GM18499 (cell line): Measurements from ENCODE around the gene PAWR.
A peak's percentile ranks its signal among the peaks of the same experiment; 100 is the strongest.

Experiments used
- ATAC-seq: cut with Tn5 transposase; IDR thresholded peaks from one replicate; pipeline ENCODE4 v1.9.1; 2021; ENCODE audit warnings: moderate number of reproducible peaks; ENCODE audit not compliant: insufficient read depth, unreplicated experiment

Gene PAWR, protein sequence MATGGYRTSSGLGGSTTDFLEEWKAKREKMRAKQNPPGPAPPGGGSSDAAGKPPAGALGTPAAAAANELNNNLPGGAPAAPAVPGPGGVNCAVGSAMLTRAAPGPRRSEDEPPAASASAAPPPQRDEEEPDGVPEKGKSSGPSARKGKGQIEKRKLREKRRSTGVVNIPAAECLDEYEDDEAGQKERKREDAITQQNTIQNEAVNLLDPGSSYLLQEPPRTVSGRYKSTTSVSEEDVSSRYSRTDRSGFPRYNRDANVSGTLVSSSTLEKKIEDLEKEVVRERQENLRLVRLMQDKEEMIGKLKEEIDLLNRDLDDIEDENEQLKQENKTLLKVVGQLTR

DNA sequence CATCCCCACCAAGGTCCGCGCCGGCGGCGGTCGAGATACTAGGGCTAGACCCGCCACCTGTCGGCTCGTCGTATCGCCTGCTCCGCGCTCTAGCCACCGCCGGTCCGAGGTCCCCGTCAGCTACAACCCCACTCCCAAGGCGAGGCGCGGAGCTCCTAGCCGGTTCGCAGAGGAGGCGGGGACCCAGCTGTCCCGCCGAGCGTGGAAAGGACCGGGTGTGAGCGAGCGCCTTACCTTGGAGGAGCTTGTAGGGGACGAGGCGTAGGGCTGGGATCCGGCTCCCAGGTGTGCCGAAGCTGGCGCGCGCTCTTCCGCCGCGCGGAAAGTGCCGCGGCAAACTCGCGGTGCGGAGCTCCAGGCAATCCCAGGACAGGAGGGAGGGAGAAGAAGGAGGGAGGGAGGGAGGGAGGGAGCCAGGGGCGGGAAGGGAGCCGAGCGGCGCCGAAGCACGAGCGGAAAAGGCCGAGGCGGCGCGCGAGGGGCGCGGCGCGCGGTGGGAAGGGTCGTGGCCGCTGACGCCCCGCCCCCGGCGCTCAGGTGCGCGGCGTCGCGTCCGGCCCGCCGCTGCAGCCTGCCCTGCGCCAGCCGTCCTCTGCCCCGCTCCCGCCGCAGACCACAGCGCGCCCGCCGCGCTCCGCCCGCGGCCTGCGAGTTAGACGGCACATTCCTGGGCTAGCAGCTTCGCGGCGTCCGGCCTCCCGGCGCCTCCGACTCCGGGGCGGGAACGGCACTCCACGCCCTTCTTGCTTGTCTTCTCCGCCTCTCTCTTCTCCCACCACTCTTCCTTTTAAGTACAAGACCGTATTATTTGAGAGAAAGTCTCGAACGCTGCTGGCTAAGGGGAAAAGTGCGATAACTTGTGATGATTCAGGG lies at the start of gene PAWR:
Gene PAWR, minus strand, starts transcription at position 327 of the 873 bp plus-strand sequence. CDS start 720 bp downstream, outside the sequence.
- peak; percentile 29 for ATAC-seq

DNA sequence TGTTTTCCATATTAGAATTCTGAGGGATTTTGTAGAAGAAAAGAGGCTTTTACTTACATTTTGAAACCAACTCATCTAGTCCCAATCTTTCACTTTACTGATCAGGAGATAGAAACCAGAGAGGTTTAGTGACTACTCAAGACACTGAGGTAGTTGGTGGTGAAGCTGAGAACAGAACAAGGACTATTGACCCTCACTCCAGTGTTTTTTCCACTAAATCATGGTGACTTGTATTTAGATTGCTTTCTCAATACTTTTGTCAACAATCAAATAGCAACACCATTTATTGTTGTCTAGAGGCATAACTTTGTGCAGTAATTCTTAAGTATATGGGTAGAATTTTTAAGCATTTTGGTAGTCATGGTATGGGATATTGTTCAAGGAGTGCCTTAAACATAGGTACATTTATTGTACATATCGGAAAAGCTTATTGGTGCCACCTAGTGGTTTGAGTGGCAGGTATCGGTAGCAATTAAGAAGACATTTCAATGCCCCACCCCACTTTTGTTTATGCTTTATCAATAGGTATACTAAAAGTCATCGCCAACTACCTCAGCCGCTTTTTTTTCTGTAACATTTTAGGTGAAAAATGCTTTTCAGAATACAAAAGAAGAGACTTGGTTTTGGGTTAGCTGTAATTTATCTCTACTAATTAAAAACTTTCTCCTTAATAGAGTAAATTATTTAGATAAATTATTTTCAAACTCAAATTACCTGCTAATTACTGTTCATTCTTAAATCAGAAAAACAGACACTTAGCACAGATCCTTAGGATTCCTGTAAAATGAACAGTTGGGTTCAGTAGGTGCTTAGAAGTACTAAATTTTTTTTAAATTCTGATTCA lies 47.3 kb upstream of the PAWR start:
- peak; percentile 82 for ATAC-seq

DNA sequence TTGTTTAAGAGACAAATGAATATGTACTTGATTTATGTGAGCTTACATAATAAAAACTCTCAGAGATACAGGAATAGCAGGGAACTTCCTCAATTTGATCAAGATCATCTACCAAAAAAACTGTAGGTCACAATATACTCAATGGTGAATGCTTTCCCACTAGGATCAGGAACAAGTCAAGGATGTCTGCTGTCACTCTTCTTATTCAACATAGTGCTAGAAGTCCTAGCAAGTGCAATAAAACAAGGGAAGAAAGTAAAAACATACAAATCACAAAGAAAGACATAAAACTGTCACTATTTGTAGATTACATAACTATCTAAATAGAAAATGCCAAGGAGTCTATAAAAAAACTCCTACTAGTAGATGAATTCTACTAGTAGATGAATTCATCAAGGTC lies 41.9 kb upstream of the PAWR start:
- no peak for ATAC-seq

DNA sequence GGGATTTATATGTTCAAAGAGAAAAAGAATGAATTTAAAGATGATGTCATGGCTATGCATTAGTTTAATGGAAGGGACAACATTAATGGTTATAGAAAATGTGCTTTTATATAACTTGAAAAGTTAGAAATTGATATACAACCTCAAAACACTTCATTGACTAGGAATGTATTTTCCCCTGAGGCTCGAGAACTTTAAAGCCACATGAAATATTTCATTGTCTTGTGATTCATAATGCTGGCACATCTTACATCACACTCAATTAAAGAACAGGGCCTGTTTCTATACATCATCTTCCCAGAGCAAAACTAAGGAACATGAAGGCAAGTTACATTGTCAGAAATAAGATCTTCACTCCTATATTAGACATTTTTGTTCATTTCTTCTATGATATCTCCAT lies 35.2 kb upstream of the PAWR start:
- no peak for ATAC-seq

DNA sequence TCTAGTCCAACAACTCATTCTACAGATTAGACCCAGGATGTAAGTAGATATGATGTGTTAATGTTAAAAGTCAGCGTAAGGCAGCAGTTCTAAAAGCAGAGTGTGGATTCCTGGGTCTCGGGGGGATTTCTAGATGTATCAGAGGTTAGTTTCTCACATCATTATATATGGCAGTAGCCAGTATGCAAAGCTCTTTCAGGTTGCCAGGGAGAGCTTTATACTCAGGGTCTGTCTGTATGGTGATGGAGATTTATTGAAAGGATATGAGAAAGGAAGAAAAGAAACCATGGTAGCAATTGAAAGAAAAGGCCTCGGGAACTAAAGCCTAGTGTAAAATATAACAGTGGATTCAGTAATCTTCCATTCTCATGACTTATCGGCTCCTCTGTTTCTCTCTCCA lies 26.2 kb upstream of the PAWR start:
- ATAC-seq, result no peak

DNA sequence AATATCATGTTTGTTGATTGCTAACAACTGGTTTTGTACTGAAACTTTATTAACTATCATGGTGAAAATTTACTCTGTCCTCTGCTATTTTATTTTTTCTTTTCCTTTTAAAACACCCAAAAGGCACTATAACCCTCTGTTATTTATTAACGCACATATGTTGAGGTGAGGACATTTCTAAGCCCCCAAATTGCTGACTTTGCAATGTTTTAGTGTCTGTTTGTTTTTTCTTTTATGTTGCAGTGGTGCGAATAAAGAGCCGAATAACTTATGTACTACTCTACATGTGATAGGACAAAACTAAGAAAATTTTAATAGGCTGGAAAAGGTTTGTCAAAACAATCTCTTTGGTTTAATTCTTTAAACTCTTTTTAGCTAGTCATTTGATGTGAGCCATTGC lies 24.5 kb upstream of the PAWR start:
- ATAC-seq, result no peak

DNA sequence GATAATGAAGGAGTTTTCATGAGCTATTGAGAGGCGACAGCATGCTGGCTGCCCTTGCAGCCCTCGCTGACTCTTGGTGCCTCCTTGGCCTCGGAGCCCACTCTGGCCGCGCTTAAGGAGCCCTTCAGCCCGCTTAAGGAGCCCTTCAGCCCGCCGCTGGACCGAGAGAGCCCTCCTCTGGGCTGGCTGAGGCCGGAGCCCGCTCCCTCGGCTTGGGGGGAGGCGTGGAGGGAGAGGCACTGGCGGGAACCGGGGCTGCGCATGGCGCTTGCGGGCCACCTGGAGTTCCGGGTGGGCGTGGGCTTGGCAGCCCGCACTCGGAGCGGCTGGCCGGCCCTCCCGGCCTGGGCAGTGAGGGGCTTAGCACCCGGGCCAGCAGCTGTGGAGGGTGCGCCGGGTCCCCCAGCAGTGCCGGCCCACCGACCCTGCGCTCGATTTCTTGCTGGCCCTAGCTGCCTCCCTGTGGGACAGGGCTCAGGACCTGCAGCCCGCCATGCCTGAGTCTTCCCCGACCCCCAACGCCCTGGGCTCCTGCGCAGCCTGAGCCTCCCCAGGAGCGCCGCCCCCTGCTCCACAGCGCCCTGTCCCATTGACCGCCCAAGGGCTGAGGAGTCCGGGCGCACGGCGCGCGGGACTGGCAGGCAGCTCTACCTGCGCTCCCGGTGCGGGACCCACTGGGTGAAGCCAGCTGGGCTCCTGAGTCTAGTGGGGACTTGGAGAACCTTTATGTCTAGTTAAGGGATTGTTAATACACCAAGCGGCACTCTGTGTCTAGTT lies 20.1 kb upstream of the PAWR start:
- ATAC-seq, result no peak

DNA sequence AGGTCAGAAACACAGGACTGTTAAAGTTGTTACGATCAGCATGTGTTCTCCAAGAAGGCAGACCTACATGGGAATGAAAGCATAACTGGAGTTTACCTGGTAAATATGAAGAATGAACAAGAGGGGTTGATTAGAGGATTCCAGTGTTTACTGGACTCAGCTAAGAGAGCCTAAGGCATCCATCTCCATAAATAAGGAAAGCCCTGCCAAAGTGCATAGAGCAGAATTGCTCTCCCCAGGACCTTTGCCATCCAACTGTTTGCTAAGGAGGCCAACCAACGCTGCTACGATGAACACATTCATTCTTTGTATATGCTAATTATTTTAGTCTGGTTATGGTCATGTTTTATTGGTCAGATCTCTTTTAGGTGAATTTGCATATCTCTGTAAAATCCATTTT lies 17.1 kb upstream of the PAWR start:
- no peak for ATAC-seq

DNA sequence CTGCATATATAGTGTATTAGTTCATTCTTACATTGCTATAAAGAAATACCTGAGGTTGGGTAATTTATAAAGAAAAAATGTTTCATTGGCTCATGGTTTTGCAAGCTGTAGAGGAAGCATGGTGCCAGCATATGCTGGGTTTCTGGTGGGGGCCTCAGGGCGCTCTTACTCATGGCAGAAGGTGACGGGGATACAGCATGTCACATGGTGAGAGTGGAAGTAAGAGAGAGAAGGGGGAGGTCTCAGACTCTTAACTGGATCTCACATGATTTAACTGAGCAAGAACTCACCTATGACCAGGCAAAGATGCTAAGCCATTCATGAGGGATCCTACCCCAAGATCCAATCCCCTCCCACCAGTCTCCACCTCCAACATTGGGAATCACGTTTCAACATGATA lies 15.9 kb upstream of the PAWR start:
- no peak for ATAC-seq

DNA sequence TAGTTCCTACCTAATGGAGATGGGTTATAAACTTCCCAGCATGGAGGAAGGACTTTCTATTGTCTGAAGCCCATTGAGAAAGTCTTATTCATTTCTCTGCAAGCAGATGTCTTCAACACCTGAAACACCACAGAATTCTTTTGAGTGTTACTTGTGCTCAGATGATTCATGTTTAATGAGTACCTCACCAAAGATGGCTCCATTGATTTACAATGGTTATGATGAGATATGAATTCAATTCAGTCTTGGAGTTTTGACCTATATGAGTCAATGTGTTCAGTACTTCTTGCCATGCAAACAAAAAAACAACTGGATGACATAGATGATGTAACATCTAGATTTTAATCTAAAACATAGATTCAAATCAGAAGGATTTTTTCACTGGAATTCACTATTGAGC lies 15.4 kb upstream of the PAWR start:
- no peak for ATAC-seq

DNA sequence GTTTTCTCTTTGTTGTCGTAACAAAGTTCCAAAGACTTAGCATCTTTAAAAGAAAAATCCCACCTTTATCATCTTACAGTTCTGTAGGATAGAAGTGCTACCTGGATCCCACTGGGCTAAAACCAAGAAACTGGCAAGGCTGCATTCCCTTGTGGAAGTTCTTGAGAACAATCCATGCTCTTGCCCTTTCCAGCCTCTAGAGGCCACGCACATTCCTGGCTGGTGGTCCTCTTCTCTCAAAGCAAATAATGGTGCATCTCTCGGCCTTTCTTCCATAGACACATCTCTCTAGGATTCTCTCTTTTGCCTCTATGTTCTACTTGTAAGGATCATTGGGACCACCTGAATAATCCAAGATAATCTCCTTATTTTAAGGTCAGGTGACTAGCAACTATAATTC lies 8.2 kb upstream of the PAWR start:
- ATAC-seq, result no peak

DNA sequence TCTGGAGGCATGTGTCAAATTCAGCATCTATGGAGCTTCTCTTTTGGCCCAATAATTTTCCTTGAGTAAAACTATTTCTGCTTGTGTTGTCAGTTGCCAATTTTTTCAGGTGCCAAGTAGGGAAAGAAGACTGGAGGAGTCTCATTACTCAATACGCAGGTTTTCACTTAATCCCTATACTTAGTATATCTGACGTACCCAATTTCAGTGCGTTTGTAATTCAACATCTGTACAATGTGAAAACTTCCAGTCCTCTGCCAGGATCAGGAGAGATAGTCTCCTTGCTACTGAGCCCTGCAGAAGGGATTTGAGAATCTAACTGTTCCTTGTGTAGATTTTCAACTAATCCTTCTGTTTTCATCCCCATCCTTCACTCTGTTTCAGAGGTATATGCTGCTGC lies 5.7 kb upstream of the PAWR start:
- no peak for ATAC-seq

DNA sequence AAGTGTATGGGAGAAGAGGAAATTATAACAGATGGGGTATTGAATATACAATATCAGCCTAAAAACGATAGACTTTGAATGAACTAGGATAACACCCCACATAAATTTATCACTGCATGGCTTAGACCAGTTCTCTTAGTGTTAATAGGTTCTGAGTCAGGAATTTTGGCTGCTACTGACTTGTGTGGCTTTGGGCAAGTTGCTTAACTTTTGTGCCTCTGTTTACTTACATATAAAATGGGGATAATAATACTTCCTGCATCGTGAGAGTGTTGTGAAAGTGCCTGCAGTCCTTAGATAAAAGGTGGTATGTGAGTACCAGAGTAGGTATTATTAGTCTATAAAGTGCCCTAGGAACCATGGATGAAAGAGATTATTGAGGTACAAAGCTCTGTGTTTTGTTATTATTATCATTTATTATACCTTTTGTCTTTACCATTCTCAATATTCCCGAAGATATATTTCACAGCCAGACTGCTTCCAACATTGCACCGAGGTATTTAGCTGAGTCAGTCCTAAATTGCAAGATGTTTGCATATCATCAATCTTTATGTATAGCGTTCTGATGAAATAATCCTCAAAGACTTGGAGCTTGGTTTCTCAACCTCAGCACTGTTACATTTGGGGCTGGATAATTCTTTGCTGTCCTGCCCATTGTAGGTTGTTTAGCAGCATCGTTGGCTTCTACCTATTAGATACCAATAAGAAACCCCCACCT lies 2.3 kb upstream of the PAWR start:
- ATAC-seq, result no peak

DNA sequence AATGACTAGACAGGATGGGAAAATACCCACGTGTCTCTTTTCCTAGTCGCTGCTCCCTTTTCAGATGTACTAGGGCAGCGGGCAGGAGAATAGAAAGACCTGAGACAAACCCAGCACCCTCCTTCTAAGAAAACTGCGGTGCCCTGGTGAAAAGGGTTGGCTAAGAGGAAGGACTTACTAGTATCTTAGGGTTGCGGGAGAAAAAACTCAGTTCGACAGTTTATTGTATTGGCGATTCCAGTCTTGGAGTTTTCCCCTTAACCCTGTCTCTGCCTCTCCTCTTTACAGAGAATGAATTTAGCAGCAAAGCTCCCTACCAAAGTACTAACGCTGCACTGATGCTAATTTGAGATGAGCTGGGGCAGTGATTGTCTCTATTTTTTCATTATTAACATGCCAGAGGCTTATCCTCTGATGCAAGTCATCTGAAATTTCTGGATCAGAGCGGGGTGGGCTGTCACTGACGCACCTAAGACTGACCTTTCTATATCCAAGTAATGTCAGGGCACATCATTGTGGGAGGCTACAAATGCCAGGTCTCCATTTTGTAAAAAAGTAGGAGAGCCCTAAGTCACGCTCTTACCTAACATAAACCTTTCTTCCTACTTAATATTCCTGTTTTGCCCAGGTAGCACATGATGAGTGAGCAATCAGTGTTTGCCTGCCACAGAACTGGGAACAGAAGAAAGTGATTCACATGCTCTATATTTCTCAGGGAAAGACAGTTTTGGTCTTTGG lies 916 bp upstream of the PAWR start:
- ATAC-seq, result no peak

DNA sequence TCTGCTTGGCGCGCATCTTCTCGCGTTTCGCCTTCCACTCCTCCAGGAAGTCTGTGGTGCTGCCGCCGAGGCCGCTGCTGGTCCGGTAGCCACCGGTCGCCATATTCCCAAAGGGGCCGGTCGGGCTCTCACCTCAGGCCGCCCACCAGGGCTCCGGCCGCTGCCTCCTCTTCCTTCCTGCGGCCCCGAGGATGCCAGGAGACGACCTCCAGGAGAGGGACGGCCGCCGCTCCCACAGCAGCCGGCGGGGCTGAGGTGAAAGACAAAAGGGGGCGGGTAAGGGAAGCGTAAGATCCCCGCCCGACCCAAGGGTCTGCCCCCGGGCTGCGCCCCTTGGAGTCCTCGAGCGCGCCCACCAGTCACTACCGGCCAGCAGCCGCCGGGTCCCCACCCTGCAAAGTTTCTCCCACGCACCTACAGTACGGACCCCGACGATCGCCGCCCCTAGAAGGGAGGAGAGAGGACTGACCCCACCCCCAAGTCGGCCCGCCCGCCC lies 574 bp downstream of the PAWR start:
- ATAC-seq, result peak; percentile 7

DNA sequence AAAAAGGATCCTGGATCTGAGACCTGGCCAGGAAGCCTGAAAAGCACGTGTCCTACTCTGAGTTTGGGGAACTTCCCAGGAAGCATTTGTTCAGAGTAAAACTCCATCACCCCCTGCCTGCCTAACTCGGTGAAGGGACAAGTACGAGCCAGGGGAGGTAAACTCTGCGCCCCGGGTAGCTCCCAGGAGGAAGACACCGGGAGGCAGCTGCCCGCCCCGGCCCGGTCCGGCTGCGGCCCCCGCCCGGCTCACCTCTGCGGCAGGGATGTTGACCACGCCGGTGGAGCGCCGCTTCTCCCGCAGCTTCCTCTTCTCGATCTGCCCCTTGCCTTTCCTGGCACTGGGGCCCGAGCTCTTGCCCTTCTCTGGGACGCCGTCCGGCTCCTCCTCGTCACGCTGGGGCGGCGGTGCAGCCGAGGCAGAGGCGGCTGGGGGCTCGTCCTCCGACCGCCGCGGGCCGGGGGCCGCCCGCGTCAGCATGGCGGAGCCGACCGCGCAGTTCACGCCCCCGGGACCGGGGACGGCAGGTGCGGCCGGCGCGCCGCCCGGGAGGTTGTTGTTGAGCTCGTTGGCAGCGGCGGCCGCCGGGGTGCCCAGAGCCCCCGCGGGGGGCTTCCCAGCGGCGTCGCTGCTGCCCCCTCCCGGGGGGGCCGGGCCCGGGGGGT lies 1.2 kb downstream of the PAWR start:
- ATAC-seq, result peak; percentile 7

DNA sequence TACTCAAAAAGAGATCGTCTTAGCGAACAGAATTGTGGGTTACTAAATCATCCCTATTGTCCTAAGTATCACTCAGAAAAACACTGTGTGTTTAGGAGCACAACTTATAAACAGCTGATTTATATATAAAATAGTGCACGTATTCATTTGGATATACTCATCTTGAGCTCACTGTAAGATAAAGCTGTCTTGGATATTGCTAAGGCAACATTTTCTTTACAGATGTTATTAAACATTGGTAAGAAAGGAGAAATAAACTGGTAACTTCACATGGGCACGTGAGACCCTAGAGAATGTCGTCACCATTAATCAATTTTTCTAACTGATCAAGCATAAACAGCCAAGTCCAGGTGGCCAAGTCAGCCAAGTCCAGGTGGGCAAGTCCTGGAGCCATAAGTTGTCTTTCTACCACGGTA lies 1.7 kb downstream of the PAWR start:
- no peak for ATAC-seq
